ENCODE results near the gene FBXO31.

- TF ChIP-seq CTCF (IDR thresholded peaks at IDR 0.05) (no peak), EZH2 (IDR thresholded peaks at IDR 0.05) (no peak)
These were observed 79.5 kb downstream of the FBXO31 start for GRCh38 chr16:87303962-87304521.

All from neural progenitor cell (in vitro differentiated cells).